ENCODE data around the gene TSHZ1. TPM values are rescaled to one million over a fixed set of nuclear protein-coding genes. Genes with fewer than 3 reads are reported as not detected.
"Not testable (repeated sequence)": the region's sequence is repeated elsewhere in the genome, so short reads cannot be mapped to it uniquely, and the experiment has no call there.

Gene TSHZ1
- total and polyA plus RNA-seq, 5 donors from 2014 or later = 1.1 to 16.4 (median 1.5) TPM

DNA sequence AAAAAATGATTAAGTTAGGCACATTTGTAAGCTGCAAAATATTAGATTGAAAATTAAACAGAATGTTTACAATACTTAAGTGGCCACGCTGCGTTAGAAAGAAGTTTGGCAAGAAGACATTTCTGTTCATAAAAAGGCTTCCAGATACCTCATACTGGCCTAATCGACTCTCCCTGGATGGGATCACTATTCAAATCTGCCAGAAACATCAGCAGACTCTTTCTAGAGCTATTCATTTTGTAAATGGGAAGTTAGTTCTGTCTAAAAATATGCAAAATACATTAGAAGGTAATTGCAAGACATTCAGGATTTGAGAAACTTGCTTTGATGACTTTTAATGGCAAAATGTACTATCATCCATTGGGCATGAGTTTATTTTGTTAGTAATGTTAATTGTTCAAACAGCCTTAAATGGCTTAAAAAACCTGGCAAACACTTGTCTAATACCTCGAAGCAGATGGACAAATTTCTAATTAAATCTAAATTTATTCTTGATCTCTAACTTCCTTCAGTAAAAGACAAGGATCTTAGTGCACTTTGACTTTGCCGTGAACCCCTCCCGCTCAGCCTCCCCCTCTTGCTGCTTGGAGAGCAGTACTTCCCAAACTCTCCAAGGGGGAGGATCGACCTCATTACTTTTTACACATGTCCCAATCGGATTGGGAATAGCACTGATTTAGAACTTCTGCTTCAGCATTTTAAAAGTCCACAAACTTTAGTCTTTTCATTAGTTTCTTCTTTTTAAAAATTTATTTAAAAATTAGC lies 113.4 kb downstream of the TSHZ1 start:
- H3K27me3 ChIP-seq (ENCODE audit: control insufficient read depth, insufficient read depth, low read length) = no peaks in the 10 kb centered on the region
- H3K27me3 Mint-ChIP-seq = peaks cover 17% of the 10 kb centered on the region
- H3K4me3 ChIP-seq (ENCODE audit: low read depth, low read length) = no peak overlapping the region
- no peaks in the 10 kb centered on the region for H3K4me1 Mint-ChIP-seq
- DNase-seq (no peak), ATAC-seq (ENCODE audit: low read depth in 2 of 2) (no peak)
- H3K27ac Mint-ChIP-seq = no peak overlapping the region
- no peaks in the 10 kb centered on the region for H3K36me3 ChIP-seq (ENCODE audit: control insufficient read depth, insufficient read depth, low read length)
- no peak overlapping the region for H3K4me3 Mint-ChIP-seq
- H3K9me3 ChIP-seq (ENCODE audit: control insufficient read depth in 2 of 2, low read length in 2 of 2) = peaks cover 0 to 10% of the 10 kb centered on the region in 2 experiments
- no peaks in the 10 kb centered on the region for H3K36me3 Mint-ChIP-seq
- H3K4me1 ChIP-seq (ENCODE audit: control insufficient read depth, insufficient read depth, low read length, poor library complexity, severe bottlenecking) = no peaks in the 10 kb centered on the region
- no peak overlapping the region for H3K27ac ChIP-seq (ENCODE audit: insufficient read depth, low read length, poor library complexity, severe bottlenecking)
- peaks cover 0 to 20% (median 10%) of the 10 kb centered on the region in 7 donors for H3K9me3 Mint-ChIP-seq

DNA sequence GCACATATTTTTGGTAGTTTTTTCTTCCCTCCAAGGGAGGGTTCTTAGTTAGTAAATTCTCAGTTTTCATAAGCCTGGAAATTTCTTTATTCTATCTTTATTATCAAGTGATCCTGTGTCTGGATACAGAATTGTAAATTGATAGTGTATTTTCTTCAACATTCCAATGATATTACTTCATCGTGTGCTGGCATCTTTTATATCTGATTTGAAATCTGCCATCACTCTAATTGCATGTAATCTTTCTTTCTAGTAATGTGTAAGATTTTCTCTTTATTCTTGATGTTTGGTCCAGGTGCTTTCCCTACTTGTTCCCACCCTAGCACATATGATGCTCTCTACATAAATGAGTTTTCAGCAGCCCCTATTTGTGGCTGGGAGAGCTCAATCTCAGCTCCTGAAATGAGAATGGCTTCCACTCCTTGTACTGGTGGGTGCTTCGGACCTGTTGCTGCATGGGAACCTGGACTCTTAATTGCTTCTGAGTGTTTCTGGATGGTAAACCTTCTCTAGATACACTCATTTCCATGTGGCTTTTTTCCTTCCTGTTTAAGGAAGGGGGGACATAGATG lies 114.2 kb downstream of the TSHZ1 start:
- Histone ChIP-seq H3K36me3 (ENCODE audit: control insufficient read depth, insufficient read depth, low read length) (no peaks in the 10 kb centered on the region), H3K4me3 (ENCODE audit: low read depth, low read length) (no peak overlapping the region), H3K27me3 (ENCODE audit: control insufficient read depth, insufficient read depth, low read length) (no peaks in the 10 kb centered on the region), H3K27ac (ENCODE audit: insufficient read depth, low read length, poor library complexity, severe bottlenecking) (no peak overlapping the region), H3K9me3 (ENCODE audit: control insufficient read depth in 2 of 2, low read length in 2 of 2) (peaks cover 0 to 10% of the 10 kb centered on the region in 2 experiments), H3K4me1 (ENCODE audit: control insufficient read depth, insufficient read depth, low read length, poor library complexity, severe bottlenecking) (no peaks in the 10 kb centered on the region)
- DNase-seq = no peak
- H3K9me3 Mint-ChIP-seq = peaks cover 0 to 20% (median 10%) of the 10 kb centered on the region in 7 donors
- H3K4me3 Mint-ChIP-seq = no peak overlapping the region
- H3K4me1 Mint-ChIP-seq = no peaks in the 10 kb centered on the region
- H3K27me3 Mint-ChIP-seq = peaks cover 17% of the 10 kb centered on the region
- no peak overlapping the region for H3K27ac Mint-ChIP-seq
- H3K36me3 Mint-ChIP-seq = no peaks in the 10 kb centered on the region
- no peak for ATAC-seq (ENCODE audit: low read depth in 2 of 2)

DNA sequence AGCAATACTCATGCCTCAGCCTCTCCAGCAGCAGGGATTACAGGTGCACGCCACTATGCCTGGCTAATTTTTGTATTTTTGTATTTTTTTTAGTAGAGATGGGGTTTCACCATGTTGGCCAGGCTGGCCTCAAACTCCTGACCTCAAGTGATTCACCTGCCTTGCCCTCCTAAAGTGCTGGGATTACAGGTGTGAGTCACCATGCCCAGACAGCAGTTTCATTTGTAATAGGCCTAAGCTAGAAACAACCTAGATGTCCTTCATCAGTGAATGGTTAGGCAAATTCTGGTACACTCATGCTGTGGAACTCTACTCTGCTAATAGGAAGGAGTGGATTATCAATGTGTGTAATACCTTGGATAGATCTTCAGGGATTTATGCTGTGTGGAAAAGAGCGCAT lies 119.2 kb downstream of the TSHZ1 start:
- H3K27ac ChIP-seq (ENCODE audit: insufficient read depth, low read length, poor library complexity, severe bottlenecking); H3K27me3 ChIP-seq (ENCODE audit: control insufficient read depth, insufficient read depth, low read length); ATAC-seq (ENCODE audit: low read depth in 2 of 2); H3K4me1 Mint-ChIP-seq; H3K4me3 ChIP-seq (ENCODE audit: low read depth, low read length); H3K36me3 Mint-ChIP-seq; H3K4me3 Mint-ChIP-seq; H3K27ac Mint-ChIP-seq; H3K4me1 ChIP-seq (ENCODE audit: control insufficient read depth, insufficient read depth, low read length, poor library complexity, severe bottlenecking); H3K36me3 ChIP-seq (ENCODE audit: control insufficient read depth, insufficient read depth, low read length); DNase-seq: not testable (repeated sequence)
- Mint-ChIP-seq H3K9me3 (peaks cover 0 to 20% (median 10%) of the 10 kb centered on the region in 7 donors), H3K27me3 (peaks cover 23% of the 10 kb centered on the region)
- H3K9me3 ChIP-seq (ENCODE audit: control insufficient read depth in 2 of 2, low read length in 2 of 2) = peaks cover 0 to 10% of the 10 kb centered on the region in 2 experiments

DNA sequence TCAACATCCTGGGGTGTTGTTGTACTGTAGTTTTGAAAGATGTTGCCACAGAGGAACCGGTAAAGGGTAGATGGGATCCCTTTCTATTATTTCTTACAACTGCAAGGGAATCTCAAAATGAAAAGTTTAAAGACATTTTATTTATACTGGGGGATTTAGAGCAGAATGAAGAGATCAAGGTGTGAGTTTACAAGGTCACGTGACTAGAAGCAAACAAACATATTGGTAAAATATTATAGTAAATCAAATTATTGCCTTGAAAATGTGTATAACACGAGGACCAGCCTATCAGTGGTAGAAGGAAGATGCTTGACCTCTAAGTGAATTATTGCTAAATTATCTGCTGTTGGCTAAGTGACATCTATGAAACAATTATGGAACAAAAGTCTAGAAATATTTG lies 119.7 kb downstream of the TSHZ1 start:
- Histone ChIP-seq H3K27me3 (ENCODE audit: control insufficient read depth, insufficient read depth, low read length) (no peaks in the 10 kb centered on the region), H3K36me3 (ENCODE audit: control insufficient read depth, insufficient read depth, low read length) (no peaks in the 10 kb centered on the region), H3K4me1 (ENCODE audit: control insufficient read depth, insufficient read depth, low read length, poor library complexity, severe bottlenecking) (no peaks in the 10 kb centered on the region), H3K9me3 (ENCODE audit: control insufficient read depth in 2 of 2, low read length in 2 of 2) (peaks cover 0 to 10% of the 10 kb centered on the region in 2 experiments), H3K4me3 (ENCODE audit: low read depth, low read length) (no peak overlapping the region), H3K27ac (ENCODE audit: insufficient read depth, low read length, poor library complexity, severe bottlenecking) (no peak overlapping the region)
- Mint-ChIP-seq H3K4me3 (no peak overlapping the region), H3K9me3 (peaks cover 0 to 20% (median 10%) of the 10 kb centered on the region in 7 donors), H3K27ac (no peak overlapping the region), H3K4me1 (no peaks in the 10 kb centered on the region), H3K36me3 (no peaks in the 10 kb centered on the region), H3K27me3 (peaks cover 17% of the 10 kb centered on the region)
- DNase-seq (no peak), ATAC-seq (ENCODE audit: low read depth in 2 of 2) (no peak)

DNA sequence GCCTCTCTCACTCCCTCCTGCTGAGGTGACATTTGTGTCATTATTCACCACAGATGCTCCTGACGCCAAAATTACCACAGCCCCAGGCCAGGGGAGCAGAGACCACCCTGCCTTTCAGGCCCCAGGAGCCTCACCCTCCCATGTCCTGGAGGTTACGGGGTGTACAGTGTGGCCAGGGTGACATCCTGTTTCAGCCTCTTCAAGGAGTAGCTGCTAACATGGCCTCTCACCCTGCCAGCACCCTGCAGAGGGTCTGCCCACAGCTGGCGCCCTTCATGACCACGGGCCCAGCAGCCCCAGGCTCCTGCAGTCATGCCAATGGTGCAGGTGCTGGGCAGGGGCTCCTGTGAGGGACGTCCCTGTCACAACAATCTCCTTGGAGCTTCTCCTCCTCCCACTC lies 124.3 kb downstream of the TSHZ1 start:
- no peaks in the 10 kb centered on the region for H3K4me1 ChIP-seq (ENCODE audit: control insufficient read depth, insufficient read depth, low read length, poor library complexity, severe bottlenecking)
- H3K27ac Mint-ChIP-seq = no peak overlapping the region

DNA sequence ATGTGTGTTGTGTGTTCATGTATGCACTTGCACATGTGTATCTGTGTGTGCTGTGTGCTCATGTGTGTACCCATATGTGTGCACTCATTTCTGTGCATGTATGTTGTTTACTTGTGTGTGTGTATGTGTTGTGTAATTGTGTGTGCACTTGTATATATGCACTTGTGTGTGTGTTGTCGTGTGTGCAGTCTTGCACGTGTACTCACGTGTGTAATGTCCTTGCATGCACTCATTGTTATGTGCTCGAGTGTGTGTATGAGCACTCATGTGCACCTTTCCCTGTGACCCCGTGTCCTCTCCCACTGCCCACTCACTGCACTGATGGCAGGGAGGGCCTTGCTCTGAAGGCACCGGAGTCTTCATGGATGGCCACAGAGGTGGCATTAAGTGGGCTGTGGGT lies 124.9 kb downstream of the TSHZ1 start:
- Histone ChIP-seq H3K4me1 (ENCODE audit: control insufficient read depth, insufficient read depth, low read length, poor library complexity, severe bottlenecking) (no peaks in the 10 kb centered on the region), H3K36me3 (ENCODE audit: control insufficient read depth, insufficient read depth, low read length) (no peaks in the 10 kb centered on the region), H3K4me3 (ENCODE audit: low read depth, low read length) (no peak overlapping the region), H3K27ac (ENCODE audit: insufficient read depth, low read length, poor library complexity, severe bottlenecking) (no peak overlapping the region), H3K9me3 (ENCODE audit: control insufficient read depth in 2 of 2, low read length in 2 of 2) (no peaks in the 10 kb centered on the region), H3K27me3 (ENCODE audit: control insufficient read depth, insufficient read depth, low read length) (no peaks in the 10 kb centered on the region)
- Mint-ChIP-seq H3K4me3 (no peak overlapping the region), H3K36me3 (no peaks in the 10 kb centered on the region), H3K27ac (no peak overlapping the region), H3K4me1 (no peaks in the 10 kb centered on the region), H3K27me3 (peaks cover 11% of the 10 kb centered on the region), H3K9me3 (peaks cover 0 to 2% (median 0%) of the 10 kb centered on the region in 7 donors)
- DNase-seq (no peak), ATAC-seq (ENCODE audit: low read depth in 2 of 2) (no peak)

More for the DNA sequence above, 124.3 kb downstream of the TSHZ1 start:
- Mint-ChIP-seq H3K27me3 (peaks cover 10% of the 10 kb centered on the region), H3K9me3 (peaks cover 0 to 2% (median 0%) of the 10 kb centered on the region in 7 donors), H3K4me3 (no peak overlapping the region), H3K36me3 (no peaks in the 10 kb centered on the region), H3K4me1 (no peaks in the 10 kb centered on the region)
- DNase-seq (no peak), ATAC-seq (ENCODE audit: low read depth in 2 of 2) (no peak)
- Histone ChIP-seq H3K36me3 (ENCODE audit: control insufficient read depth, insufficient read depth, low read length) (no peaks in the 10 kb centered on the region), H3K27me3 (ENCODE audit: control insufficient read depth, insufficient read depth, low read length) (no peaks in the 10 kb centered on the region), H3K9me3 (ENCODE audit: control insufficient read depth in 2 of 2, low read length in 2 of 2) (no peaks in the 10 kb centered on the region), H3K4me3 (ENCODE audit: low read depth, low read length) (no peak overlapping the region), H3K27ac (ENCODE audit: insufficient read depth, low read length, poor library complexity, severe bottlenecking) (no peak overlapping the region)

DNA sequence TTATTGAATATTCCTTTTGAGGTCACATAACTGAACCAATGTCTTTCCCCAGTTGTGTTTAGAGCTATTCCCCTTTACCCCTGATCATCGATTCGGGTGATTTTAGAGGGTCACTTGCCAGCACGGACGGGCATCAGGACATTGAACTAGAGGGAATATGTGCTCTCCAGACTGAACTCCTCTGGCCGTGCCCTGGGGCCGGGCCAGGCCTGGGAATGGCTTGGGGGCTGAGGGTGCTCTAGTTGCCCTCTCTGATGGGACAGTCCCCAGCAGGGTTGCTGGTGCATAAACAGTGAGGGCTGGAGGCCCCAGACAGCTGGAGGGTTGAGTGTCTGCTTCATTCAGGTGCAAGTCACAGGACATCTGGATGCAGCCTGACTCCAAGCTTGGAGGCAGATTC lies 126.2 kb downstream of the TSHZ1 start:
- Mint-ChIP-seq H3K4me3 (no peak overlapping the region), H3K9me3 (peaks cover 0 to 2% (median 0%) of the 10 kb centered on the region in 7 donors), H3K27ac (no peak overlapping the region), H3K4me1 (no peaks in the 10 kb centered on the region), H3K27me3 (peaks cover 9% of the 10 kb centered on the region), H3K36me3 (no peaks in the 10 kb centered on the region)
- ATAC-seq (ENCODE audit: low read depth in 2 of 2) (no peak), DNase-seq (no peak)
- Histone ChIP-seq H3K4me3 (ENCODE audit: low read depth, low read length) (no peak overlapping the region), H3K27ac (ENCODE audit: insufficient read depth, low read length, poor library complexity, severe bottlenecking) (no peak overlapping the region), H3K4me1 (ENCODE audit: control insufficient read depth, insufficient read depth, low read length, poor library complexity, severe bottlenecking) (no peaks in the 10 kb centered on the region), H3K27me3 (ENCODE audit: control insufficient read depth, insufficient read depth, low read length) (no peaks in the 10 kb centered on the region), H3K36me3 (ENCODE audit: control insufficient read depth, insufficient read depth, low read length) (no peaks in the 10 kb centered on the region), H3K9me3 (ENCODE audit: control insufficient read depth in 2 of 2, low read length in 2 of 2) (no peaks in the 10 kb centered on the region)

DNA sequence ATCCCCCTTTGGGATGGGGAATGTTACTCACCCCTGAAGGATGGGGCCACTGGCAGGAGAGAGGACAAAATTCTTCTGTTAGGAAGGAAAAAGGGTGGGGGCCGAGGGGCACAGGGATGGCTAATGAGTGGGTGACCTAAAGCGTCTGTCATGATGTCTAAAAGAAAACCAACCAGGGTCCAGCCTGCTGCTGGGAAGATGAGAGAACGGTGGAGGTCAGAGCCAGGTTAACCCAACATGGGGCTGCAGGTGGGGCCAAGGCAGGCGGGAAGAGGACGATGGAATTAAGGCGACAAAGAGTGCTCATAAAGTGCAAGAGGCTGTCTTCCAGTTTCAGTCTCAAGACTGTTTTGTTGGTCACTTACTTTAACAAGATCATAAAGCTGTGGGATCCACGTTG lies 126.8 kb downstream of the TSHZ1 start:
- H3K4me3 ChIP-seq (ENCODE audit: low read depth, low read length) = no peak overlapping the region
- no peak for DNase-seq
- H3K27me3 Mint-ChIP-seq = peaks cover 4% of the 10 kb centered on the region
- H3K9me3 Mint-ChIP-seq = peaks cover 0 to 2% (median 0%) of the 10 kb centered on the region in 7 donors
- no peak overlapping the region for H3K27ac Mint-ChIP-seq
- peak overlapping the region in 1 of 4 donors; percentile 61 for H3K4me3 Mint-ChIP-seq
- no peaks in the 10 kb centered on the region for H3K36me3 Mint-ChIP-seq
- ATAC-seq (ENCODE audit: low read depth in 2 of 2) = no peak
- no peak overlapping the region for H3K27ac ChIP-seq (ENCODE audit: insufficient read depth, low read length, poor library complexity, severe bottlenecking)
- no peaks in the 10 kb centered on the region for H3K4me1 ChIP-seq (ENCODE audit: control insufficient read depth, insufficient read depth, low read length, poor library complexity, severe bottlenecking)
- H3K36me3 ChIP-seq (ENCODE audit: control insufficient read depth, insufficient read depth, low read length) = no peaks in the 10 kb centered on the region
- H3K9me3 ChIP-seq (ENCODE audit: control insufficient read depth in 2 of 2, low read length in 2 of 2) = no peaks in the 10 kb centered on the region
- H3K27me3 ChIP-seq (ENCODE audit: control insufficient read depth, insufficient read depth, low read length) = no peaks in the 10 kb centered on the region
- H3K4me1 Mint-ChIP-seq = no peaks in the 10 kb centered on the region

Measured in CD4-positive, CD25-positive, alpha-beta regulatory T cell (primary cell).